HepG2 (cell line): ENCODE data around the gene ABHD12. TPM values are rescaled to one million over a fixed set of nuclear protein-coding genes. Genes with fewer than 3 reads are reported as not detected.

ENCODE experiments used
- AHR ChIP-seq: IDR thresholded peaks from 2 replicates; pipeline ENCODE4 v1.6.1; 2018; ENCODE audit warnings: missing genetic modification reagents, missing compliant biosample characterization
- FOXC1 ChIP-seq: sonication (generic); formaldehyde crosslinking; IDR thresholded peaks from 2 replicates; pipeline ENCODE4 v1.8.0; 2022; ENCODE audit warnings: mild to moderate bottlenecking, missing genetic modification reagents, borderline replicate concordance
- FOXP1 ChIP-seq, 2 experiments: fragments of 450-650 bp in 1 of 2; IDR thresholded peaks; 2 replicates each; pipeline ENCODE4 v1.6.1; 2017 to 2018; ENCODE audit warnings: antibody characterized with exemption in 1 of 2
- HIVEP1 ChIP-seq: sonication (generic); formaldehyde crosslinking; IDR thresholded peaks from 2 replicates; pipeline ENCODE4 v1.4.0; 2020; ENCODE audit warnings: mild to moderate bottlenecking, missing genetic modification reagents
- HNF4A ChIP-seq: sonication (generic); formaldehyde crosslinking; IDR thresholded peaks from 2 replicates; pipeline ENCODE4 v1.4.0; 2020; ENCODE audit warnings: missing genetic modification reagents
- MXI1 ChIP-seq: IDR thresholded peaks from 3 replicates; pipeline ENCODE4 v1.6.1; 2012; ENCODE audit warnings: low read depth, low read length, inconsistent platforms, borderline replicate concordance
- NCOR1 ChIP-seq: fragments of 200-600 bp; sonication (generic); IDR thresholded peaks from 2 replicates; pipeline ENCODE4 v1.7.0; 2017; ENCODE audit warnings: antibody characterized with exemption, low read length, borderline replicate concordance
- RBM22 ChIP-seq: fragments of 200-400 bp; formaldehyde crosslinking; optimal IDR thresholded peaks from 2 replicates; pipeline ENCODE3; 2017; ENCODE audit warnings: mild to moderate bottlenecking, low read length, moderate library complexity
- SALL2 ChIP-seq: sonication (generic); formaldehyde crosslinking; IDR thresholded peaks from 2 replicates; pipeline ENCODE4 v1.8.1; 2023; ENCODE audit warnings: mild to moderate bottlenecking, missing genetic modification reagents, inconsistent platforms
- SIN3A ChIP-seq: IDR thresholded peaks from 2 replicates; pipeline ENCODE4 v1.6.1; 2011; ENCODE audit warnings: low read depth, mild to moderate bottlenecking, control low read depth, low read length, borderline replicate concordance
- SIX1 ChIP-seq: sonication (generic); formaldehyde crosslinking; IDR thresholded peaks from 2 replicates; pipeline ENCODE4 v1.4.0; 2020; ENCODE audit warnings: missing genetic modification reagents, borderline replicate concordance
- SMYD3 ChIP-seq: sonication (generic); formaldehyde crosslinking; IDR thresholded peaks from 2 replicates; pipeline ENCODE4 v1.8.1; 2023; ENCODE audit warnings: mild to moderate bottlenecking, missing genetic modification reagents
- TMF1 ChIP-seq: sonication (generic); formaldehyde crosslinking; IDR thresholded peaks from 2 replicates; pipeline ENCODE4 v1.8.1; 2022; ENCODE audit warnings: low read depth, missing genetic modification reagents
- XRCC5 ChIP-seq: fragments of 200-400 bp; formaldehyde crosslinking; optimal IDR thresholded peaks from 2 replicates; pipeline ENCODE3; 2017; ENCODE audit warnings: mild to moderate bottlenecking, low read length
- ZBTB20 ChIP-seq: sonication (generic); formaldehyde crosslinking; IDR thresholded peaks from 2 replicates; pipeline ENCODE4 v1.8.1; 2023; ENCODE audit warnings: missing genetic modification reagents, low read depth, mild to moderate bottlenecking, borderline replicate concordance
- ZMYM3 ChIP-seq: sonication (generic); formaldehyde crosslinking; IDR thresholded peaks from 2 replicates; pipeline ENCODE4 v1.5.1; 2020; ENCODE audit warnings: mild to moderate bottlenecking, missing genetic modification reagents
- ZNF205 ChIP-seq: IDR thresholded peaks from 2 replicates; pipeline ENCODE4 v1.6.1; 2018; ENCODE audit warnings: missing biosample characterization, missing genetic modification reagents
- ZNF720 ChIP-seq: sonication (generic); formaldehyde crosslinking; IDR thresholded peaks from 2 replicates; pipeline ENCODE4 v1.4.0; 2020; ENCODE audit warnings: missing genetic modification reagents
- ZNF766 ChIP-seq: sonication (generic); formaldehyde crosslinking; IDR thresholded peaks from 2 replicates; pipeline ENCODE4 v1.5.0; 2020; ENCODE audit warnings: missing genetic modification reagents, borderline replicate concordance
- ZSCAN20 ChIP-seq: sonication (generic); formaldehyde crosslinking; IDR thresholded peaks from 2 replicates; pipeline ENCODE4 v1.4.0; 2020; ENCODE audit warnings: missing genetic modification reagents, mild to moderate bottlenecking, borderline replicate concordance
- polyA plus RNA-seq, 8 experiments: library from polyadenylated mRNA; depleted of rRNA in 3 of 8; stranded (reverse) in 7 of 8; unstranded in 1 of 8; fragments of >200 nt; fragmentation: Illumina TruSeq in 4 of 8; extraction: Trizol in 4 of 8; gene quantifications; 2 replicates each; pipeline versions ENCODE4 v1.2.1 to v1.2.3, GENCODE V29; 2011 to 2016; ENCODE audit warnings: low read depth in 4 of 8, missing spikeins in 1 of 8, mixed read lengths in 1 of 8; ENCODE audit not compliant: insufficient read depth in 1 of 8
- total RNA-seq, 5 experiments: library from RNA; depleted of rRNA; stranded (reverse); fragments of >200 nt; fragmentation: Illumina TruSeq; extraction: Trizol; gene quantifications; 2 replicates each; pipeline ENCODE4 v1.2.3, GENCODE V29; 2016; ENCODE audit warnings: low read depth in 1 of 5
- TF ChIP-seq, protein P1 (sequence below): sonication (generic); formaldehyde crosslinking; IDR thresholded peaks from 2 replicates; pipeline ENCODE4 v1.5.0; 2020; ENCODE audit warnings: mild to moderate bottlenecking, missing genetic modification reagents, borderline replicate concordance
- TF ChIP-seq, protein P2 (sequence below): sonication (generic); formaldehyde crosslinking; conservative IDR thresholded peaks from 2 replicates; pipeline ENCODE4 v1.4.0; 2020; ENCODE audit warnings: missing genetic modification reagents
- TF ChIP-seq, protein P3 (sequence below): sonication (generic); formaldehyde crosslinking; IDR thresholded peaks from 2 replicates; pipeline ENCODE4 v1.8.0; 2023; ENCODE audit warnings: mild to moderate bottlenecking, missing genetic modification reagents
- TF ChIP-seq, protein P4 (sequence below): sonication (generic); formaldehyde crosslinking; IDR thresholded peaks from 2 replicates; pipeline ENCODE4 v1.8.0; 2022; ENCODE audit warnings: missing genetic modification reagents, mild to moderate bottlenecking, borderline replicate concordance

ABHD12 gene
- total and polyA plus RNA-seq, 2 of the 13 experiments (the other 11 are each of a cell fraction or from before 2014, with no cell fraction given) = 23.5 to 72.1 TPM

DNA sequence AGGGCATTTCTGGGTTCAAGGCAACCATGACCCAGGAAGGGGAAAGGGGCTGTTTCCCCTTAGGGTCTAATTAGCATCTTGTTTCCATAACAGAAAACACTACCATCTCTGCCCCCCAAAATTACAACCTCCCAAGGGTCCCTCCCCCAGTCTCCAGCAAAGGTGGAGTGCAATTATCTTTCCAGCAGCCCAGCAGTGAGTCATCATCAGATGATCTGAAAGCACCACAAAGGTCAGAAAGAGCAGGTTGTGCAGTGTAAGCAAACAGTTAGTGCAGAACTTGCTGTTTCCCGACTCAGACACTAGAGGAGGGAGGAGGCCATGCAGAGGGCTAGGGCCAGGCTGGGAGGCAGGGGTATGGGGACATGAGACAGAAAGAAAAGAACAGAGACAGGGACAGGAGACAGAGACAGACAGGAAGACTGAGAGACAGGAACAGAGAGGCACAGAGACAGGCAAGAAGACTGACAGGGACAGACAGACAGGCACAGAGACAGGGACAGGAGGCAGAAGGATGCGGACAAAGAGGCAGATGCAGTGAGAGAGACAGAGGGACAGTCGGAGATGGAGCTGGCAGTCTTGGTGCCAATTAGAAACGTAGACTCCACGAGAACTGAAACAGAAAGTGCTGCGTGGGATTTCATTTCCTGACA, 80.2 kb downstream of the ABHD12 start (continued):
- TF ChIP-seq ZNF720 (CRISPR knock-in tag) (0 out of 2 replicates have a peak, but pooled peaks have one; percentile 39), TMF1 (CRISPR knock-in tag) (no peak), SIX1 (CRISPR knock-in tag) (peak; percentile 22; the same call in 1 of the 2 replicates), NCOR1 (peak; percentile 71), SIN3A (peak; percentile 68; the same call in 1 of the 2 replicates), XRCC5 (peak; percentile 98), ZBTB20 (CRISPR knock-in tag) (peak; percentile 66; the same call in 1 of the 2 replicates), HIVEP1 (peak; percentile 54; the same call in 1 of the 2 replicates), MXI1 (peak; percentile 91), ZNF205 (CRISPR knock-in tag) (peak; percentile 93), RBM22 (peak; percentile 75), HNF4A (peak; percentile 80), SALL2 (CRISPR knock-in tag) (peak; percentile 56; the same call in 1 of the 2 replicates), SMYD3 (CRISPR knock-in tag) (no peak), FOXP1 (IDR thresholded peaks at IDR 0.05) (peak; percentile 58), FOXP1 (CRISPR knock-in tag; IDR thresholded peaks at IDR 0.05) (peak; percentile 91), ZNF766 (no peak), ZSCAN20 (CRISPR knock-in tag) (no peak), ZMYM3 (peak; percentile 81; the same call in 1 of the 2 replicates), FOXC1 (CRISPR knock-in tag) (0 out of 2 replicates have a peak, but pooled peaks have one; percentile 82), AHR (CRISPR knock-in tag) (no peak; the same call in 1 of the 2 replicates)
- TF ChIP-seq, protein P1, sequence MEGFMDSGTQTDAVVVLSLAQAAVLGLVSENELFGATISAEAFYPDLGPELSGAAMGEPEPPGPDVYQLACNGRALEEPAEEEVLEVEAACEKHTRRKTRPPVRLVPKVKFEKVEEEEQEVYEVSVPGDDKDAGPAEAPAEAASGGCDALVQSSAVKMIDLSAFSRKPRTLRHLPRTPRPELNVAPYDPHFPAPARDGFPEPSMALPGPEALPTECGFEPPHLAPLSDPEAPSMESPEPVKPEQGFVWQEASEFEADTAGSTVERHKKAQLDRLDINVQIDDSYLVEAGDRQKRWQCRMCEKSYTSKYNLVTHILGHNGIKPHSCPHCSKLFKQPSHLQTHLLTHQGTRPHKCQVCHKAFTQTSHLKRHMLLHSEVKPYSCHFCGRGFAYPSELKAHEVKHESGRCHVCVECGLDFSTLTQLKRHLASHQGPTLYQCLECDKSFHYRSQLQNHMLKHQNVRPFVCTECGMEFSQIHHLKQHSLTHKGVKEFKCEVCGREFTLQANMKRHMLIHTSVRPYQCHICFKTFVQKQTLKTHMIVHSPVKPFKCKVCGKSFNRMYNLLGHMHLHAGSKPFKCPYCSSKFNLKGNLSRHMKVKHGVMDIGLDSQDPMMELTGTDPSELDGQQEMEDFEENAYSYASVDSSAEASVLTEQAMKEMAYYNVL (CRISPR knock-in tag) = peak; percentile 81; the same call in 1 of the 2 replicates
- TF ChIP-seq, protein P2, sequence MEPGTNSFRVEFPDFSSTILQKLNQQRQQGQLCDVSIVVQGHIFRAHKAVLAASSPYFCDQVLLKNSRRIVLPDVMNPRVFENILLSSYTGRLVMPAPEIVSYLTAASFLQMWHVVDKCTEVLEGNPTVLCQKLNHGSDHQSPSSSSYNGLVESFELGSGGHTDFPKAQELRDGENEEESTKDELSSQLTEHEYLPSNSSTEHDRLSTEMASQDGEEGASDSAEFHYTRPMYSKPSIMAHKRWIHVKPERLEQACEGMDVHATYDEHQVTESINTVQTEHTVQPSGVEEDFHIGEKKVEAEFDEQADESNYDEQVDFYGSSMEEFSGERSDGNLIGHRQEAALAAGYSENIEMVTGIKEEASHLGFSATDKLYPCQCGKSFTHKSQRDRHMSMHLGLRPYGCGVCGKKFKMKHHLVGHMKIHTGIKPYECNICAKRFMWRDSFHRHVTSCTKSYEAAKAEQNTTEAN (CRISPR knock-in tag) = 0 out of 2 replicates have a peak, but pooled peaks have one; percentile 52
- TF ChIP-seq, protein P3, sequence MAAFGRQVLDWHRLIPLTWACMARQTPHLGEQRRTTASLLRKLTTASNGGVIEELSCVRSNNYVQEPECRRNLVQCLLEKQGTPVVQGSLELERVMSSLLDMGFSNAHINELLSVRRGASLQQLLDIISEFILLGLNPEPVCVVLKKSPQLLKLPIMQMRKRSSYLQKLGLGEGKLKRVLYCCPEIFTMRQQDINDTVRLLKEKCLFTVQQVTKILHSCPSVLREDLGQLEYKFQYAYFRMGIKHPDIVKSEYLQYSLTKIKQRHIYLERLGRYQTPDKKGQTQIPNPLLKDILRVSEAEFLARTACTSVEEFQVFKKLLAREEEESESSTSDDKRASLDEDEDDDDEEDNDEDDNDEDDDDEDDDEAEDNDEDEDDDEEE (CRISPR knock-in tag) = peak; percentile 49; the same call in 1 of the 2 replicates
- TF ChIP-seq, protein P4, sequence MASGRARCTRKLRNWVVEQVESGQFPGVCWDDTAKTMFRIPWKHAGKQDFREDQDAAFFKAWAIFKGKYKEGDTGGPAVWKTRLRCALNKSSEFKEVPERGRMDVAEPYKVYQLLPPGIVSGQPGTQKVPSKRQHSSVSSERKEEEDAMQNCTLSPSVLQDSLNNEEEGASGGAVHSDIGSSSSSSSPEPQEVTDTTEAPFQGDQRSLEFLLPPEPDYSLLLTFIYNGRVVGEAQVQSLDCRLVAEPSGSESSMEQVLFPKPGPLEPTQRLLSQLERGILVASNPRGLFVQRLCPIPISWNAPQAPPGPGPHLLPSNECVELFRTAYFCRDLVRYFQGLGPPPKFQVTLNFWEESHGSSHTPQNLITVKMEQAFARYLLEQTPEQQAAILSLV (CRISPR knock-in tag) = peak; percentile 76; the same call in 1 of the 2 replicates
